BLaER1 (cell line): ENCODE data around the gene LIMA1.
"Not testable (repeated sequence)": the region's sequence is repeated elsewhere in the genome, so short reads cannot be mapped to it uniquely, and the experiment has no call there.

Source experiments
- H3K27ac ChIP-seq: shearing (Covaris generic); formaldehyde crosslinking; 2 replicates; pipeline ENCODE4 v1.8.1; 2022
- H3K27me3 ChIP-seq: shearing (Covaris generic); formaldehyde crosslinking; 2 replicates; pipeline ENCODE4 v1.8.1; 2022
- H3K36me3 ChIP-seq: shearing (Covaris generic); formaldehyde crosslinking; 2 replicates; pipeline ENCODE4 v1.8.1; 2022
- H3K4me1 ChIP-seq: shearing (Covaris generic); formaldehyde crosslinking; 2 replicates; pipeline ENCODE4 v1.8.1; 2022
- H3K4me2 ChIP-seq: shearing (Covaris generic); formaldehyde crosslinking; 2 replicates; pipeline ENCODE4 v1.8.1; 2022
- H3K4me3 ChIP-seq: shearing (Covaris generic); formaldehyde crosslinking; 2 replicates; pipeline ENCODE4 v1.8.1; 2022
- H3K9ac ChIP-seq: shearing (Covaris generic); formaldehyde crosslinking; 2 replicates; pipeline ENCODE4 v1.8.1; 2022
- H3K9me3 ChIP-seq: shearing (Covaris generic); formaldehyde crosslinking; 2 replicates; pipeline ENCODE4 v1.8.1; 2022
- H4K20me1 ChIP-seq: shearing (Covaris generic); formaldehyde crosslinking; 2 replicates; pipeline ENCODE4 v1.8.1; 2022
- Cebpa-rat ChIP-seq: shearing (Covaris generic); IDR thresholded peaks from 2 replicates; pipeline ENCODE4 v1.8.1; 2022

Gene LIMA1

DNA sequence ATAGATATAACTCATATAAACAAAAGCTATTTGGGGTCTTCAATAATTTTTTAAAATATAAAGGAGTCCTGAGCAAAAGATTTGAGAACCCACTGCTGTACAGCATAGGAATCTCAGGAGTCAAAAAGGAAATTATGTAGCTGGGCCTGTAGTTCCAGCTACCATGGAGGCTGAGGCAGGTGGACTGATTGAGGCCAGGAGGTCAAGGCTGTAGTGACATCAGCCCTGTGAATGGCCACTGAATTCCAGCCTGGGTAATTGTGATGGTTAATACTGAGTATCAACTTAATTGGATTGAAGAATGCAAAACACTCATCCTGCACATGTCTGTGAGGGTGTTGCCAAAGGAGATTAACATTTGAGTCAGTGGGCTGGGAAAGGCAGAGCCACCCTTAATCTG lies 126.7 kb downstream of the LIMA1 start:
- H3K4me1 ChIP-seq = no peaks in the 10 kb centered on the region
- no peaks in the 10 kb centered on the region for H3K27me3 ChIP-seq
- H3K36me3 ChIP-seq = peaks cover 56% of the 10 kb centered on the region
- H4K20me1 ChIP-seq = peaks cover 62% of the 10 kb centered on the region
- H3K4me3 ChIP-seq = no peak overlapping the region
- peaks cover 9% of the 10 kb centered on the region for H3K9me3 ChIP-seq
- H3K9ac ChIP-seq = no peak overlapping the region
- no peak overlapping the region for H3K27ac ChIP-seq
- H3K4me2 ChIP-seq = no peak overlapping the region
- no peak for TF ChIP-seq Cebpa-rat

DNA sequence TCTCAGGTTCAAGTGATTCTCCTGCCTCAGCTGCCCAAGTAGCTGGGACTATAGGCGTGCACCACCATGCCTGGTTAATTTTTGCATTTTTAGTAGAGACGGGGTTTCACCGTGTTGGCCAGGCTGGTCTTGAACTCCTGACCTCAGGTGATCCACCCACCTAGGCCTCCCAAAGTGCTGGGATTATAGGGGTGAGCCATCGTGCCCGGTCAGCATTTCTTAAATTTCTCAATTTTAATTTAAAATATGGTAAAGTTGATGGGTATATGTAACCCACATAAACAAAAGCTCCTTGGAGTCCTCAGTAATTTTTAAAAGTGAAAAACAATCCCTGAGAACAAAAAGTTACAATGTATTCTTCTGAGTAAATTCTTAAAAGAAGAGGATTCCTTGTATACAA lies 128.4 kb downstream of the LIMA1 start:
- H4K20me1 ChIP-seq = peaks cover 64% of the 10 kb centered on the region
- H3K27me3 ChIP-seq, H3K9ac ChIP-seq, H3K4me2 ChIP-seq, H3K9me3 ChIP-seq, H3K27ac ChIP-seq, H3K4me1 ChIP-seq, H3K4me3 ChIP-seq: not testable (repeated sequence)
- peaks cover 61% of the 10 kb centered on the region for H3K36me3 ChIP-seq

DNA sequence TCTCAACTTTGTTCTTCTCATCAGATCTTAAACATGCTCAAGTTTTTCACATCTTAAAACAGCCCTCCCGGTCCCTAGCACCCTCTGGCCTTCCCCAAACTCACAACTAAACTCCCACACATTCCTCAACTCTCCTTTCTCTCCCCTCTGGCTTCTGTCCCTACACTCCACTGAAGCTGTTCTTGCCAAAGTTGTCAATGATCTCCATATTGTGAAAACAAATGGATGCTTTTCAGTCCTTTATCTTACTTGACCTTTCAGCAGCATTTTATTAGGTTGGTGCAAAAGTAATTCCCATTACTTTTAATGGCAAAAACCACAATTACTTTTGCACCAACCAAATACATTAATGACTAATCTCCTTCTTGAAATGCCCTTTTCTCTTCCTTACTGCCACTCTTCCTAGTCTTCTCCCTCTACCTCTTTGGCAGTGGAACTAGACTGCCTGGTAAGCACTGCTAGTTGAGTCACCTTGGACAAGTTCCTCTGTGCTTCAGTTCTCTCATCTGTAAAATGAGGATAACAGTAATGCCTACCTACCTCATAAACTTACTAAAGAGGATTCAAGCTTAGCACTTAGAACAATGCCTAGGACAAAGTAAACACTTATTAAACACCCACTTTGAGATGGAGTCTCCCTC lies 132.2 kb downstream of the LIMA1 start:
- H3K27me3 ChIP-seq = no peaks in the 10 kb centered on the region
- H3K4me1 ChIP-seq = no peaks in the 10 kb centered on the region
- no peak overlapping the region for H3K9ac ChIP-seq
- H3K27ac ChIP-seq = no peak overlapping the region
- no peak overlapping the region for H3K4me2 ChIP-seq
- peaks cover 66% of the 10 kb centered on the region for H4K20me1 ChIP-seq
- no peak overlapping the region for H3K4me3 ChIP-seq
- H3K36me3 ChIP-seq = peaks cover 46% of the 10 kb centered on the region
- H3K9me3 ChIP-seq = no peaks in the 10 kb centered on the region
- TF ChIP-seq Cebpa-rat = no peak

DNA sequence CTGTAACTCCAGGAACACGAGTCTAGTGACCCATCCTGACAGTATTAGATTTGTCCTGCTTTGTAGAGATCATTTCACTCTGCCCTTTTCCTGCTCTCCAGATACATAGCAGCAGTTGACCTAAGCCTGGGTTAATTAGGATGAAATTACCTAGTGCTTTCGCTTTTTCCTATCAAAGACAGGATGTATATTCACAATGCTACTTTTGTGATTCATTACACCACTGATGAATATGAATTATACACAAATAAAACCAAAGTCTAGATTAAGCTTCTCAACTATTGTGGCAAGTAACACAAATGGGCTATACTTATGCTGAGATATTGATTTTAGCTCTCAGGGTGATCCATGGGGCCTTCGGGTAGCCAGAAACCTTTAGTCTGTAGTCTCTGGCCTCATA lies 134.0 kb downstream of the LIMA1 start:
- peaks cover 43% of the 10 kb centered on the region for H3K36me3 ChIP-seq
- H3K27me3 ChIP-seq = no peaks in the 10 kb centered on the region
- H3K4me1 ChIP-seq = no peaks in the 10 kb centered on the region
- no peak for TF ChIP-seq Cebpa-rat
- H3K9ac ChIP-seq = no peak overlapping the region
- H4K20me1 ChIP-seq = peaks cover 77% of the 10 kb centered on the region
- H3K9me3 ChIP-seq = no peaks in the 10 kb centered on the region
- no peak overlapping the region for H3K4me2 ChIP-seq
- H3K27ac ChIP-seq = no peak overlapping the region
- no peak overlapping the region for H3K4me3 ChIP-seq

DNA sequence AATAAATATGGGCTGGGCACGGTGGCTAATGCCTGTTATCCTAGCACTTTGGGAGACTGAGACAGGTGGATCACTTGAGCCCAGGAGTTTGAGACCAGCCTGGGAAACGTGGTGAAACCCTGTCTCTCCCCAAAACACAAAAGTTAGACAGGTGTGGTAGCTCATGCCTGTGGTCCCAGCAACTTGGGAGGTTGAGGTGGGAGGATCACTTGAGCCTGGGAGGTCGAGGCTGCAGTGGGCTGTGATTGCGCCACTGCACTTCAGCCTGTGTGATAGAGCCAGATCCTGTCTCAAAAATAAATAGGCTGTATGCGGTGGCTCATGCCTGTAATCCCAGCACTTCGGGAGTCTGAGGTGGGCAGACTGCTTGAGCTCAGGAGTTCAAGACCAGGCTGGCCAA lies 135.3 kb downstream of the LIMA1 start:
- H3K4me1 ChIP-seq, H3K4me2 ChIP-seq, H3K9ac ChIP-seq, H3K4me3 ChIP-seq, H3K9me3 ChIP-seq, H3K27ac ChIP-seq, H3K27me3 ChIP-seq: not testable (repeated sequence)
- peaks cover 80% of the 10 kb centered on the region for H4K20me1 ChIP-seq
- peaks cover 45% of the 10 kb centered on the region for H3K36me3 ChIP-seq

DNA sequence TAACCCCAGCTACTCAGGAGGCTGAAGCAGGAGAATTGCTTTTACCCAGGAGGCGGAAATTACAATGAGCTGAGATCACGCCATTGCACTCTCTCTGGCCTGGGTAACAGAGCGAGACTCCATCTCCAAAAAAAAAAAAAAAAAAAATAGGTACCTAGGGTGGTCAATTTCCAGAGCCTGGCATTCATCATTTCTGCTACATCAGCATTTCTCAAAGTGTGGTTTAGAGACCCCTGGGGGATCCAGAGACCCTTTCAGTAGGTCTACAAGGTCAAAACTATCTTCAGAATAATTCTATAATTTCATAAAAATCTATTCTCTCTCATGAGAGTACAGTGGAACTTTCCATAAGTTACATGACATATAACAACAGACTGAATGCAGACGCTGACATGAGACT lies 136.0 kb downstream of the LIMA1 start:
- TF ChIP-seq Cebpa-rat = no peak
- H3K27me3 ChIP-seq = no peaks in the 10 kb centered on the region
- no peaks in the 10 kb centered on the region for H3K4me1 ChIP-seq
- no peaks in the 10 kb centered on the region for H3K9me3 ChIP-seq
- H3K4me2 ChIP-seq = no peak overlapping the region
- H4K20me1 ChIP-seq = peaks cover 76% of the 10 kb centered on the region
- no peak overlapping the region for H3K27ac ChIP-seq
- H3K36me3 ChIP-seq = peaks cover 46% of the 10 kb centered on the region
- no peak overlapping the region for H3K4me3 ChIP-seq
- H3K9ac ChIP-seq = no peak overlapping the region

DNA sequence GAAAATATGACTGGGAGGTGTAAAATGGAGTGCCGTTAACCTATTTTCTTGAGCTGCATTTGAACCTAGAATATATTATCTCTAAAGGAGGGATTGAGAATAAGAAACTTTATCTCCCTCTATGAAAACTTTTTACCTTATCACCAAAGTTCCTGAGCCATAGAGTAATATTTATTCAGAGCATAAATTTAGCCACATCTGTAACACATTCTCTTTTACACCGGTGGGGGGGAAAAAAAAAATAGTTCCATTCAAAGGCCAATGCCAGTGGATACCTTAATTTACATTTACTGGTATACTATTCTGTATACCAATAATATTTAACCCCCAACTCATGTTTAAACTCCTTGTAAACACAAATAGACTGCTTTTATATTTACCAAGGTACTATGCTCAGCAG lies 137.9 kb downstream of the LIMA1 start:
- no peak for TF ChIP-seq Cebpa-rat
- Histone ChIP-seq H3K36me3 (peaks cover 53% of the 10 kb centered on the region), H3K27ac (no peak overlapping the region), H3K9me3 (no peaks in the 10 kb centered on the region), H3K4me1 (no peaks in the 10 kb centered on the region), H3K4me2 (no peak overlapping the region), H3K9ac (no peak overlapping the region), H3K27me3 (no peaks in the 10 kb centered on the region), H4K20me1 (peaks cover 57% of the 10 kb centered on the region), H3K4me3 (no peak overlapping the region)

DNA sequence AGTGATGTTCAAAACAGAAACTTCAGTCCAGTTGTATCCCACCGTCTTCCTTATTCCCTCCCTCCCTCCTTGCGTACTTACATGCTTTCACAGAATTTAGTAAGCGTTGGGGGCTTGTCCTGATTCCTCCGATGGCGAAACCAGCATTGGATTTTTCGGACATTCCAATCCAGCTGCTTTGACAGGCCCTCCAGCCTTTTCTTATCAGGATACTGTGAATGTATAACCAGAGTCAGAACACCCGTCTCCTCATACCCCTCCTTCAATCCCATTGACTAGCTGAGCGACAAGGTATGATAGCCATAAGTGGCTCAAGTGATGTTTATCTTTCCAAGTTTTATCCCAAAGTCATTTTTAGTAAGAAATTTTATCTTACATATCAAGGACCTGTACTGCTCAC lies 140.3 kb downstream of the LIMA1 start:
- Histone ChIP-seq H3K4me2 (no peak overlapping the region), H3K4me3 (no peak overlapping the region), H3K4me1 (no peaks in the 10 kb centered on the region), H3K27ac (no peak overlapping the region), H3K9ac (no peak overlapping the region), H3K9me3 (no peaks in the 10 kb centered on the region), H4K20me1 (peaks cover 42% of the 10 kb centered on the region), H3K36me3 (peaks cover 70% of the 10 kb centered on the region), H3K27me3 (no peaks in the 10 kb centered on the region)
- no peak for TF ChIP-seq Cebpa-rat

DNA sequence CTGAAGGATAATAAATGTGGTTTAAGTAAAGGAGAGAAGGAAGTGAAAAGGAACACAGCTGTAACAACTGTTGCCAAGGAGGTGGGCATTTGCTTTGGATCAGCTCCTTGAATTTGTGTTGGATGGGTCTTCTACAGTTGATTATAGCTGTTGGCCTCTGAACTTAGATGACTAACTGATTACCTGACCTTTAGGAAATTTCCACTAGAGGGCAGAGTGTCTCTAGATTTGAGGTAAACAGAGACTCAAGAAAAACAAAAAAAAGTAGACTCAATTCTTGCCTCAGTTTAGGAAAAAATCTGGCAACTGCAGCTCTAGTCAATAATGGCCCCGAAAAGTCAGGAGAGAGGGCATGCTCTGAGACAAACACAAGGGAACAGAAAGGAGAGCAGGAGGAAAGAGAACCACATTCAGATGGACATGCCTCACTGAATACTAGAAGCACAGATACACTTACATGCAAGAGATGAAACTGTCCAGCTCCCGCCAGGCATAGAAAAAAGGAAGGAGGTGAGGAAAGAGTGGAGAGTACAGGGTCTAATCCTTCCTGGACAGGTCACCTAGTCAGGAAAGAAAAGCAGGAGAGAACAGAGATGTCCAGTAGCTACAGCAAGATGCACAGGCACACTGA lies 150.7 kb downstream of the LIMA1 start:
- Histone ChIP-seq H3K9me3 (no peaks in the 10 kb centered on the region), H3K4me3 (no peak overlapping the region), H3K27me3 (no peaks in the 10 kb centered on the region), H3K36me3 (peaks cover 96% of the 10 kb centered on the region), H3K9ac (no peak overlapping the region), H4K20me1 (peaks cover 48% of the 10 kb centered on the region), H3K27ac (no peak overlapping the region), H3K4me2 (no peak overlapping the region; the same call in 1 of the 2 replicates), H3K4me1 (peaks cover 11% of the 10 kb centered on the region; the same call in 1 of the 2 replicates)
- TF ChIP-seq Cebpa-rat = no peak

DNA sequence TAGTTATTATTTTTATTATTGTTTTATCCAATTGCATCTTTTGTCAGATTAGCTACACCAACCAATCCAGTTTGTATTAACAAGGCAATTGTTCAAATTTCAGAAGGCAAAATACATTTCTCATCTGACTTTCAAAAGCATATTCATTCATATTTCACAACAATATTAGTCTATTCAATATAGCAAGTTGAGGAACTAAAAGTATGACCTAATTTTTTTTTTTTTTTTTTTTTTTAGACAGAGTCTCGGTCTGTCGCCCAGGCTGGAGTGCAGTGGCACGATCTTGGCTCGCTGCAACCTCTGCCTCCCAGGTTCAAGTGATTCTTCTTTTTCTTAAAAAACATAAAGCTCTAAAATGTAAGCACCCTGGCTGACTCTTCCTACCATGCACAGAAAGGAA lies 154.0 kb downstream of the LIMA1 start:
- no peak overlapping the region for H3K9ac ChIP-seq
- H3K4me1 ChIP-seq = peaks cover 25% of the 10 kb centered on the region; the same call in 1 of the 2 replicates
- H3K4me3 ChIP-seq = no peak overlapping the region
- peaks cover 65% of the 10 kb centered on the region for H4K20me1 ChIP-seq
- no peak for TF ChIP-seq Cebpa-rat
- H3K9me3 ChIP-seq = no peaks in the 10 kb centered on the region
- no peak overlapping the region for H3K4me2 ChIP-seq
- H3K27ac ChIP-seq = no peak overlapping the region
- H3K27me3 ChIP-seq = no peaks in the 10 kb centered on the region
- H3K36me3 ChIP-seq = peaks cover 93% of the 10 kb centered on the region

DNA sequence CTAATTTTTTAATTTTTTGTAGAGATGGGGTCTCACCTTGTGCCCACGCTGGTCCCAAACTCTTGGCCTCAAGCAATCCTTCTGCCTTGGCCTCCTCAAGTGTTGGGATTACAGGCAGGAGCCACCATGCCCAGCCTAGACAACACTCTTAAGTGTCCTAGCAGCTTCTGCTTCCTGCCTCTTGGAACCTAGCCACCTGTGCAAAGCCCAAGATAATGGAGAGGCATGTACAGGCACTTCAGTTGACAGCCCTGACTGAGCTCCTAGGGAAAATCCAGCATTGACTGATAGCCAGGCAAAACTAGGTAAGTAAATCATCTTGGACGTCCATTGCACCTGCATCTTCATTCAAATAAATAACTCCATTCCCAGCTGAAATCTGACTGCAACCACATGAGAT lies 155.8 kb downstream of the LIMA1 start:
- no peak overlapping the region for H3K4me3 ChIP-seq
- H3K27me3 ChIP-seq = no peaks in the 10 kb centered on the region
- H3K9ac ChIP-seq = no peak overlapping the region
- H3K36me3 ChIP-seq = peaks cover 93% of the 10 kb centered on the region
- H3K27ac ChIP-seq = no peak overlapping the region
- peaks cover 20% of the 10 kb centered on the region; the same call in 1 of the 2 replicates for H3K4me1 ChIP-seq
- TF ChIP-seq Cebpa-rat = no peak
- no peaks in the 10 kb centered on the region for H3K9me3 ChIP-seq
- H4K20me1 ChIP-seq = peaks cover 68% of the 10 kb centered on the region; the same call in 1 of the 2 replicates
- H3K4me2 ChIP-seq = no peak overlapping the region
